Gastroesophageal sphincter (tissue), 4 donors: ENCODE measurements around the gene KCNH4. TPM values are rescaled to one million over a fixed set of nuclear protein-coding genes. Genes with fewer than 3 reads are reported as not detected.
A peak's percentile ranks its signal among the peaks of the same experiment; 100 is the strongest.

Experiments used
- ATAC-seq: fragments of 150-250 bp; one replicate; pipeline ENCODE4 v1.9.1; 2016; ENCODE audit warnings: mild to moderate bottlenecking, moderate library complexity
- H3K27ac ChIP-seq, 4 donors: fragments of 200-600 bp; sonication (generic) in 3 of 4; 1 replicate in 3 of 4; 2 replicates in 1 of 4; pipeline ENCODE4 v1.5.1; 2016 to 2019
- H3K27me3 ChIP-seq: fragments of 200-600 bp; sonication (generic); one replicate; pipeline ENCODE4 v1.5.1; 2019
- H3K36me3 ChIP-seq, 2 donors: fragments of 200-600 bp; sonication (generic); one replicate each; pipeline ENCODE4 v1.5.1; 2019; ENCODE audit warnings: control low read depth in 1 of 2
- H3K4me1 ChIP-seq, 3 donors: fragments of 200-600 bp; sonication (generic); 1 replicate in 2 of 3; 2 replicates in 1 of 3; pipeline ENCODE4 v1.5.1; 2016 to 2019; ENCODE audit warnings: control low read depth in 2 of 3
- H3K4me3 ChIP-seq, 2 donors: fragments of 200-600 bp; sonication (generic); one replicate each; pipeline ENCODE4 v1.5.1; 2019; ENCODE audit warnings: mild to moderate bottlenecking in 1 of 2, moderate library complexity in 1 of 2
- H3K9me3 ChIP-seq, 3 donors: fragments of 200-600 bp; sonication (generic); one replicate each; pipeline ENCODE4 v1.5.1; 2017 to 2019; ENCODE audit warnings: control low read depth in 2 of 3
- EP300 ChIP-seq: sonication (generic); formaldehyde crosslinking; IDR thresholded peaks from one replicate; pipeline ENCODE4 v1.6.1; 2017; ENCODE audit warnings: antibody characterized with exemption, mild to moderate bottlenecking
- POLR2A ChIP-seq, 2 donors: fragments of 450-650 bp; IDR thresholded peaks; one replicate each; pipeline ENCODE4 v1.6.1; 2017; ENCODE audit warnings: antibody characterized with exemption in 2 of 2, mild to moderate bottlenecking in 2 of 2, moderate library complexity in 1 of 2
- POLR2AphosphoS5 ChIP-seq: sonication (generic); formaldehyde crosslinking; IDR thresholded peaks from one replicate; pipeline ENCODE4 v1.6.1; 2017; ENCODE audit warnings: antibody characterized with exemption
- WGBS, 2 donors: methylation state at CpG; one replicate each; pipeline ENCODE4 v1.1.5; 2018; ENCODE audit warnings: low coverage in 1 of 2; 5-methylcytosine and 5-hydroxymethylcytosine counted together
- total RNA-seq, 4 donors: library from RNA; depleted of rRNA; stranded (reverse); fragments of >200 nt; gene quantifications; one replicate each; pipeline ENCODE4 v1.1.0, GENCODE V29; 2016
- TF ChIP-seq, protein P1 (sequence below), 4 experiments: fragments of 200-600 bp in 2 of 4; fragments of 450-650 bp in 2 of 4; sonication (generic) in 1 of 4; IDR thresholded peaks; one replicate each; pipeline ENCODE4 v1.5.1; 2017 to 2019; ENCODE audit warnings: antibody characterized with exemption in 4 of 4, mild to moderate bottlenecking in 2 of 4, moderate library complexity in 2 of 4

Gene KCNH4
- total RNA-seq, 4 donors from 2014 or later, result 0.16 to 0.27 (median 0.17) TPM; not detected in 1

GRCh38 chr17:42182927-42183734, 2.2 kb upstream of the KCNH4 start:
- Histone ChIP-seq H3K4me3 (peak overlapping the region; percentile 31 to 54), H3K27ac (peak overlapping the region in 3 of 4 donors; percentile 63 to 75 (median 72))
- no peak for ATAC-seq

DNA sequence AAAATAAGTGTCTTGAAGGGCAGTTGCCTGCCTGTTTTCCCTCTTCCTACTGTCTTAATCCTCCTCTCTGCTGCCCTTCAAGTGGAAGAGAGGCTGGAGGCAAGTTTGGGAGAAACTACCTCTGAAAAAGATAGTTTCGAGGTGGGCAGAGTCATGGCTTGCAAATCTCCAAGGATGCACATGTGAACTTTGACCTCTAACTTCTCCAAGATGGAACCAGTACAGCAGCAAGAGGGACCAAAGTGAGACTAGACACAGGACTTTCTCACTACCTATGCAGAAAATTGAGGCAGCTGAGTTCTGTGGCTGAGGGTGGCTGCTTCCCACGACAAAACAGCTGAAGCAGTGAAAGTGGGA, 887 bp upstream of the KCNH4 start:
- H3K27me3 ChIP-seq, result peaks cover 52% of the 10 kb centered on the region
- no peaks in the 10 kb centered on the region for H3K9me3 ChIP-seq
- 73 to 100% methylated on average over 1 to 2 of the region's 2 CpGs for WGBS, 2 donors
- H3K27ac ChIP-seq, result no peak overlapping the region
- no peak for ATAC-seq
- H3K4me3 ChIP-seq, result no peak overlapping the region
- H3K4me1 ChIP-seq, result peaks cover 0 to 43% (median 20%) of the 10 kb centered on the region in 3 donors
- TF ChIP-seq POLR2AphosphoS5 (no peak), EP300 (no peak), POLR2A (IDR thresholded peaks at IDR 0.05) (no peak)
- TF ChIP-seq, protein P1, sequence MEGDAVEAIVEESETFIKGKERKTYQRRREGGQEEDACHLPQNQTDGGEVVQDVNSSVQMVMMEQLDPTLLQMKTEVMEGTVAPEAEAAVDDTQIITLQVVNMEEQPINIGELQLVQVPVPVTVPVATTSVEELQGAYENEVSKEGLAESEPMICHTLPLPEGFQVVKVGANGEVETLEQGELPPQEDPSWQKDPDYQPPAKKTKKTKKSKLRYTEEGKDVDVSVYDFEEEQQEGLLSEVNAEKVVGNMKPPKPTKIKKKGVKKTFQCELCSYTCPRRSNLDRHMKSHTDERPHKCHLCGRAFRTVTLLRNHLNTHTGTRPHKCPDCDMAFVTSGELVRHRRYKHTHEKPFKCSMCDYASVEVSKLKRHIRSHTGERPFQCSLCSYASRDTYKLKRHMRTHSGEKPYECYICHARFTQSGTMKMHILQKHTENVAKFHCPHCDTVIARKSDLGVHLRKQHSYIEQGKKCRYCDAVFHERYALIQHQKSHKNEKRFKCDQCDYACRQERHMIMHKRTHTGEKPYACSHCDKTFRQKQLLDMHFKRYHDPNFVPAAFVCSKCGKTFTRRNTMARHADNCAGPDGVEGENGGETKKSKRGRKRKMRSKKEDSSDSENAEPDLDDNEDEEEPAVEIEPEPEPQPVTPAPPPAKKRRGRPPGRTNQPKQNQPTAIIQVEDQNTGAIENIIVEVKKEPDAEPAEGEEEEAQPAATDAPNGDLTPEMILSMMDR (IDR thresholded peaks at IDR 0.05), result no peak
- H3K36me3 ChIP-seq, result no peaks in the 10 kb centered on the region

More at GRCh38 chr17:42182927-42183734, 2.2 kb upstream of the KCNH4 start:
- no peak for TF ChIP-seq POLR2AphosphoS5
- TF ChIP-seq POLR2A (IDR thresholded peaks at IDR 0.05), result no peak
- no peak for TF ChIP-seq EP300
- TF ChIP-seq, protein P1 (IDR thresholded peaks at IDR 0.05), result no peak
- no peaks in the 10 kb centered on the region for H3K9me3 ChIP-seq
- peaks cover 47% of the 10 kb centered on the region for H3K27me3 ChIP-seq
- 81 to 84% methylated on average over 4 to 5 of the region's 9 CpGs for WGBS, 2 donors
- no peaks in the 10 kb centered on the region for H3K36me3 ChIP-seq
- peaks cover 0 to 43% (median 20%) of the 10 kb centered on the region in 3 donors for H3K4me1 ChIP-seq

DNA sequence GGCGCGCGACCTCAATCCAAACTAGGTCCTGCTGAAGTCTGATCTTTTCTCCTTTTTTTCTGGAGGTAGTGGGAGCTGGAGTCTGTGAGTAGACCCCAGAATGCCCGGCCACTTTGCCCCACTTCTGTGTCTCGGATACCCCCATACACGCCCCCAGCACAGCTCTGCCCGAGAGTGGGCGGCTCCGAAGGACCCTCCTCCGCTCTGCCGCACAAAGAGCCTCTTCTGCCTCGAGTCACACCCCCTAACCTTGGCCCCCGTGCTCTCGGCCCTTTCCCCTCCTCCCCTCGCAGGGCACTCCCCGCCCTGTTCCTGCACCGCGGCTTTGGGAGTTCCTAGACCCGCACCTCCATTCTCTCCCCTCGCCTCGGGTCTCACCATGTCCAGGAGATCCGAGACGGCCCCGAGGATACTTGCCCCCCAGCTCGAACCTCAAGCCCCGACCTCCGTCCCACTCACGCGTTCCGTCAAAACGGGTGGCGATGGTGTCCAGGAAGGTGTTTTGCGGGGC, 476 bp downstream of the KCNH4 start:
- no peak overlapping the region for H3K27ac ChIP-seq
- no peaks in the 10 kb centered on the region for H3K9me3 ChIP-seq
- H3K4me3 ChIP-seq, result peak overlapping the region in 1 of 2 donors; percentile 45
- peaks cover 0 to 43% (median 20%) of the 10 kb centered on the region in 3 donors for H3K4me1 ChIP-seq
- peaks cover 52% of the 10 kb centered on the region for H3K27me3 ChIP-seq
- H3K36me3 ChIP-seq, result no peaks in the 10 kb centered on the region
- TF ChIP-seq POLR2A (IDR thresholded peaks at IDR 0.05) (no peak), EP300 (no peak)
- no peak for ATAC-seq
- WGBS, 2 donors, result 2% methylated on average over 9 of the region's 33 CpGs; no CpG with 5 or more reads in 1 of the 2 donors

- Histone ChIP-seq H3K9me3 (no peaks in the 10 kb centered on the region), H3K4me3 (peak overlapping the region in 1 of 2 donors; percentile 45), H3K36me3 (no peaks in the 10 kb centered on the region), H3K4me1 (peaks cover 0 to 41% (median 20%) of the 10 kb centered on the region in 3 donors), H3K27me3 (peaks cover 52% of the 10 kb centered on the region), H3K27ac (no peak overlapping the region)
- TF ChIP-seq EP300 (no peak), POLR2A (IDR thresholded peaks at IDR 0.05) (no peak), POLR2AphosphoS5 (no peak)
- TF ChIP-seq, protein P1 (IDR thresholded peaks at IDR 0.05), result no peak
- 4 to 13% methylated on average over 3 to 4 of the region's 20 CpGs for WGBS, 2 donors
- no peak for ATAC-seq
Observed at GRCh38 chr17:42179911-42180410, 981 bp downstream of the KCNH4 start.

DNA sequence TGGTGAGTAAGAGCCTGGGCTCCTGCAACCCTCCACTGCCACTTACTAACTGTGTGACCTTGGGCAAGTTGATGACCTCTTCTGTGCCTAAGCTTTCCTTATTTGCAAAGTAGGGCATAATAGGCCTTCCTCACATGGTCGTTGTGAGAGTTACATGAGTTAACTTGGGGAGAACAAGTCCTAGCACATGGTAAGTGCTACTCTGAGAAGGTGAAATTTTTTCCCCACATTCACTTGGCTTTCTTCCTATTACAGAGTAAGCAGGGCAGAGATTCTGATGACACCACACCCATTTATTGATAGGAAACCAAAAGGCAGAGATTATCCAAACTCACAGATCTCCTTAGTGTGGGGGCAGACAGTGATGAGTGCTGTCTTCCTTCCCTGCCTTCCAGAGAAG, 1.6 kb downstream of the KCNH4 start:
- Histone ChIP-seq H3K4me1 (peaks cover 0 to 34% (median 16%) of the 10 kb centered on the region in 3 donors), H3K27me3 (peaks cover 52% of the 10 kb centered on the region), H3K9me3 (no peaks in the 10 kb centered on the region), H3K4me3 (no peak overlapping the region), H3K27ac (no peak overlapping the region), H3K36me3 (no peaks in the 10 kb centered on the region)
- 25% methylated on average over 1 of the region's 1 CpG; no CpG with 5 or more reads in 1 of the 2 donors for WGBS, 2 donors
- no peak for TF ChIP-seq EP300
- no peak for TF ChIP-seq POLR2A (IDR thresholded peaks at IDR 0.05)
- TF ChIP-seq POLR2AphosphoS5, result no peak
- TF ChIP-seq, protein P1 (IDR thresholded peaks at IDR 0.05), result no peak
- ATAC-seq, result no peak
